Measurements from ENCODE around the gene FOXP1.

FOXP1 gene

GRCh38 chr3:71584394-71585011 is 975 bp upstream of the FOXP1 start:
- Mint-ChIP-seq H3K27me3 (peaks cover 10% of the 10 kb centered on the region), H3K4me1 (peaks cover 30% of the 10 kb centered on the region), H3K9me3 (no peaks in the 10 kb centered on the region), H3K4me3 (peak overlapping the region; percentile 96), H3K27ac (ENCODE audit: low read depth) (peak overlapping the region; percentile 94), H3K36me3 (ENCODE audit: insufficient read depth) (peaks cover 26% of the 10 kb centered on the region)
- DNase-seq (ENCODE audit: low spot score in 2 of 2) (peak; percentile 12 to 14), ATAC-seq (replicated peaks; ENCODE audit: extremely low read depth, poor library complexity, severe bottlenecking) (peak; percentile 21)

- H3K4me3 Mint-ChIP-seq: peak overlapping the region; percentile 96
- peak overlapping the region; percentile 94 for H3K27ac Mint-ChIP-seq (ENCODE audit: low read depth)
- H3K36me3 Mint-ChIP-seq (ENCODE audit: insufficient read depth): peaks cover 26% of the 10 kb centered on the region
- ATAC-seq (replicated peaks; ENCODE audit: extremely low read depth, poor library complexity, severe bottlenecking) (peak; percentile 52), DNase-seq (ENCODE audit: low spot score in 2 of 2) (peak; percentile 29 to 38)
- H3K9me3 Mint-ChIP-seq: no peaks in the 10 kb centered on the region
- H3K27me3 Mint-ChIP-seq: peaks cover 10% of the 10 kb centered on the region
- H3K4me1 Mint-ChIP-seq: peaks cover 30% of the 10 kb centered on the region
Measured at GRCh38 chr3:71582612-71583565, 639 bp downstream of the FOXP1 start.

DNA sequence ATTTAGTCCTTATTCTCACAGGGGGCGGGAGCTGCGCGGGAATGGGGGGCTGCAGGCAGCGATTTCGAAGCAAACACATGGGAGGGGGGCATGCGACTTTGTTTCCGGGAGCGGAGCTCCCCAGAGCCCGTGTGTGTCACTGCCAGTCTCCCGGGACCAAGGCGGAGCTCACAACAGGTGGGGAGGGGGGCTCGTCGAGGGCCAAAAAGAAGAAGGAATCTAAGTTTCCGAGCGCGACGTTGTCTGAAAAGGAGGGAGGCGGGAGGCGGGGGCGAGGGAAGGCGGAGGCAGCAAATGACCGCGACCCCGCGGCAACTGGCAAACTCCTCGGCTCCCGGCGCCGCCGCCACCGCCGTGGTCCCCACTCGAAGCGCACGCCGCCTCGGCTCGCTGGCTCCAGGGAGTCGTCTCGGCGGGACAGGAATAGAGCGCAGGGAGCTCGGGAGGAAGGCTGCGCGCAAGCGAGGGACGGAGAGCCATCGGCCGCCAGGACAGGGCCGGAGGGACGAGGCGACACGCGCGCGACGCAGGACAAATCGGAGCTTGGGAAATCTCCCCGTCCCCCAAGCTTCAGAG is 1.4 kb downstream of the FOXP1 start:
- Mint-ChIP-seq H3K36me3 (ENCODE audit: insufficient read depth) (peaks cover 26% of the 10 kb centered on the region), H3K4me1 (peaks cover 30% of the 10 kb centered on the region), H3K9me3 (no peaks in the 10 kb centered on the region), H3K4me3 (peak overlapping the region; percentile 96), H3K27ac (ENCODE audit: low read depth) (peak overlapping the region; percentile 94), H3K27me3 (peaks cover 10% of the 10 kb centered on the region)
- DNase-seq (ENCODE audit: low spot score in 2 of 2) (peak in 1 of 2 donors; percentile 11), ATAC-seq (replicated peaks; ENCODE audit: extremely low read depth, poor library complexity, severe bottlenecking) (no peak)

DNA sequence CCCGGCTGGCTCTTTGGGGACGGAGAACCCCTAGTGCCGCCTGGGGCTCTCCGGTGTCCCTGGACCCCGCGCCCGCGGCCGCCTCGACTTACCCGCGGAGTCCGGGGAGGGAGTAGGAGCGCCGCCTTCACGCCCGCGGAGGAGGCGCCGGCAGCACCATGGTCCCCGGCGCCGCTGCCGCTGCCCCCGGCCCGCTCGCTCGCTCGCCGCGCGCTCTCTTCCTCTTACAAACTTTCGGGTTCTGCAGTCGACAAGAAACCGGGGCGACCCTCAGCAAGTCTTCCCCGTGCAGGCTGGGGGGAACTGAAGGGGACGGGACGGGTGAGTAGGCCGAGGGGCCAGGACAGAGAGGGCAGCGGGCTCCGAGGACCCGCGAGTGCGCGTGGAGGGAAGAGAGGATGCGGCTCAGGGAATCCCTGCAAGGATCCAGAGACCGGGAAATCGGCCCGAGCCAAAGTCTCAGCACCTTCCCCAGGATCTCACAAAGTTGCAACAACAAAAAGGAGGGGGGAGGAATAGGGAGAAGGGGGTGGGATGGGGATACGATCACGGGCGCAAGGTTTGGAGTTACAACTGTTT is 2.0 kb downstream of the FOXP1 start:
- Mint-ChIP-seq H3K27me3 (peaks cover 10% of the 10 kb centered on the region), H3K4me1 (peaks cover 29% of the 10 kb centered on the region)

DNA sequence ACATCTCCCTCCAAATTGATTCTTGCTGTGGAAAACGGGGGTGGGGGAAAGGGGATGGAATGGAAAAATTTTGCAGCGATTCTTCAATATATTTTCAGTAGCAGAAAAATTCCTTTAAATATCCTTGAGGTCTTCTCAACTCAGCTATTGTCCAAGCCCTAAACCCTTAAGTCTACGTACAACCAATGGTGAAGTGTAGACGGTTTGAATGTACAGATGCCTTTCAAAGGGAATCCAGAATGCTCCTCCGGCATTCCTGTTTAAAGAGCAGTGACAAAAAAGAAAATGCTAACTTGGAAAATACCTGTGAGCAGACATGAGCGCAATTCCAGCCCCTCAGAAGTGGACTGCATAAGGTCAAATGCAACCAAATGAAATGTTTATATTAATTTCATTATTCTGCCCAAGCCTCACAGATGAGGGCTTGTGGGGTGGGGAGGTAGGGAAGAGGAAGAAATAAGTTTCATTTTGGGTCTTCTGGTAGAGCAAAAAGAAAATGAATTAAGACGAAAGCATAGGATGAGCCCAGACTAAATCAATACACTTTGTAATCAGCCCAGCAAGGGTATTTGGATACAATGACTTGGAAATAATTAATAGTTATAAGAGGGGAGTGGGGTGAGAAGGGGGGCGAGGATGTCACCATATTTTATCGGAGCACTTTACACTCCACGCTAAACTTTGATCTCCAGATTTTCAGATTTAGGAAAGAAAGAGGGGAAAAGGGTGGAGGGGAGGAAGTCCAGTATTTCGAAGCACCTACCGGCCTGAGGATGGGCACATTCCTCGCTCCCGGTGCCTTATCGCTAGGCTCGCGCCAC is 2.7 kb downstream of the FOXP1 start:
- Mint-ChIP-seq H3K27me3 (peaks cover 10% of the 10 kb centered on the region), H3K4me3 (peak overlapping the region; percentile 96), H3K27ac (ENCODE audit: low read depth) (peak overlapping the region; percentile 94), H3K4me1 (peaks cover 24% of the 10 kb centered on the region), H3K9me3 (no peaks in the 10 kb centered on the region), H3K36me3 (ENCODE audit: insufficient read depth) (peaks cover 26% of the 10 kb centered on the region)
- DNase-seq (ENCODE audit: low spot score in 2 of 2) (no peak), ATAC-seq (replicated peaks; ENCODE audit: extremely low read depth, poor library complexity, severe bottlenecking) (no peak)

More for the DNA sequence above, 2.0 kb downstream of the FOXP1 start:
- peak in 1 of 2 donors; percentile 13 for DNase-seq (ENCODE audit: low spot score in 2 of 2)
- no peak for ATAC-seq (replicated peaks; ENCODE audit: extremely low read depth, poor library complexity, severe bottlenecking)
- H3K27ac Mint-ChIP-seq (ENCODE audit: low read depth): peak overlapping the region; percentile 94
- peaks cover 26% of the 10 kb centered on the region for H3K36me3 Mint-ChIP-seq (ENCODE audit: insufficient read depth)
- no peaks in the 10 kb centered on the region for H3K9me3 Mint-ChIP-seq
- H3K4me3 Mint-ChIP-seq: peak overlapping the region; percentile 96

DNA sequence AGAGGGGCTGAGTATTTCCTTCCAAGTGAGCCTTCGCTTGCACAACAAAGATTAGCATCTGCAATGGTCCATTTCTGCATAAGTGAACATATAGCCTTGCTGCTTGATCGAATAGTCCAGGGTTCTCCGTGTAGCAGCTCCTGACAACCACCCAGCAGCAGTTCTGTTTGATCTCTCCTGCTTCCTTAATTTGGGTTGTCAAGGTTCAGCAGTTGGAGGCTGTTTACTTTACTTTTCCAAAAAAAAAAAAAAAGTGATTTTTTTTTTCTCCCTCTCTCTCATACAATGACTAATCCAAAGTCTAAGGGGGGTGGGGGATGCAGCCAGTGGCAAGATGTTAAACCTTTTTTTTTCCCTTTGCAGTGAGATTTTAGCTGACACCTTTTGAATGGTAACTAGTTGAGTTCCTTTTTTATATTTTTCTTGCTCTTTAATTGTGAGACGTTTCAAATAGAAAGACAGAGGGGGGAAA is 3.6 kb downstream of the FOXP1 start:
- no peaks in the 10 kb centered on the region for H3K9me3 Mint-ChIP-seq
- no peak overlapping the region for H3K4me3 Mint-ChIP-seq
- peaks cover 25% of the 10 kb centered on the region for H3K36me3 Mint-ChIP-seq (ENCODE audit: insufficient read depth)
- H3K4me1 Mint-ChIP-seq: peaks cover 23% of the 10 kb centered on the region
- peaks cover 10% of the 10 kb centered on the region for H3K27me3 Mint-ChIP-seq
- no peak overlapping the region for H3K27ac Mint-ChIP-seq (ENCODE audit: low read depth)
- ATAC-seq (replicated peaks; ENCODE audit: extremely low read depth, poor library complexity, severe bottlenecking) (no peak), DNase-seq (ENCODE audit: low spot score in 2 of 2) (no peak)

- Mint-ChIP-seq H3K27me3 (peaks cover 10% of the 10 kb centered on the region), H3K36me3 (ENCODE audit: insufficient read depth) (peaks cover 24% of the 10 kb centered on the region), H3K4me3 (no peak overlapping the region), H3K27ac (ENCODE audit: low read depth) (no peak overlapping the region), H3K9me3 (no peaks in the 10 kb centered on the region), H3K4me1 (peaks cover 18% of the 10 kb centered on the region)
- ATAC-seq (replicated peaks; ENCODE audit: extremely low read depth, poor library complexity, severe bottlenecking) (no peak), DNase-seq (ENCODE audit: low spot score in 2 of 2) (no peak)
Measured at GRCh38 chr3:71579326-71579934, 4.1 kb downstream of the FOXP1 start.

DNA sequence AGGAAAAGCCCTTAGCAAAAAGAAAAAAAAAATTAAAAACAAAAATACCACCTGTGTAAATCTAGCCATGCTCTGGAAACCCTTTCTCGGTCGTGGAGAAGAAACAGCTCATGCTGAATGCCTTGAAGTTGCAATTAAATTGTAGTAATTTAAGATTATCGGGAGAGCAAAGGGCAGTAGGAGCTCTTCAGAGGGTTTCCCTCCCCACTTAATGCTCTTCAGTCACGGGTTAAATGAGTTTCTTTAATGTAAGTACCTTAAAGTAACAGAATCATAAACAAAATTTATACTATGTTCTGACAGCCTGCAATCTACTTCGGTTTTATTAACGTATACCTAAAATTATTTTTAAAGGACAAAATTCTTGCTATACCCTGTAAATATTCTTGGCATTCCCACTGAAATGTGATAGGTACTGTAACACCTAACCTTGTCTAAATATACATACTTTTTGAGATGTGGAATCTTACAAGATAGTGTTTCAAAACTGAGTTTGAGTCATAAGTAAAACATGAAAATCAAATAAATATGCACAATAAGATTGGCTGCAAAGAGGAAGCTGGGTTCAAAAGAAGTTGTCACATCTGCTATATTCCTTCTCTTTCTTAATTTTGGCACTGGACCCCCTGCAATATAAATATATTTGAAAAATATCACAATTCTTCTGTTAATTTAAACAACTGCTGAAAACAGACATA is 5.3 kb downstream of the FOXP1 start:
- H3K4me3 Mint-ChIP-seq: no peak overlapping the region
- peaks cover 15% of the 10 kb centered on the region for H3K36me3 Mint-ChIP-seq (ENCODE audit: insufficient read depth)

DNA sequence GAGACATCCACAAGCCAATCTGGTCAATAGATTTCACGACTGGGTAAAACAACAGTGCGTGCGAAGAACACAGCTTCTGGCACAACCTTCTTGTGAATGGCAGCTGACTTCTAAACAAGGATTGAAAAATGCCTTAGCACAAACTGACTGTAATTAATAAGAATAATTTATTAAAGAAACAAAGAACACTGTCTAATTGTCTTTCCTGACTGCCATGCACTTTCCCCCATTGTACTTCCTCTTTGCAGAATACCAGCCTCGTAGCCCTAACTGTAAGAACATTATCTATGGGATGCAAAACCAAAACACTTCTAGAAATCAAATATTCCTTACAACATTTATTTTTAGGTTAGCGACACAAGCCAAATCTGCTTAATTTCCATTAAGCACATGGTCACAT is 6.5 kb downstream of the FOXP1 start:
- no peak for DNase-seq (ENCODE audit: low spot score in 2 of 2)
- H3K27ac Mint-ChIP-seq (ENCODE audit: low read depth): no peak overlapping the region

More for the DNA sequence above, 5.3 kb downstream of the FOXP1 start:
- DNase-seq (ENCODE audit: low spot score in 2 of 2) (no peak), ATAC-seq (replicated peaks; ENCODE audit: extremely low read depth, poor library complexity, severe bottlenecking) (no peak)
- H3K27me3 Mint-ChIP-seq: peaks cover 10% of the 10 kb centered on the region
- no peak overlapping the region for H3K27ac Mint-ChIP-seq (ENCODE audit: low read depth)
- H3K9me3 Mint-ChIP-seq: no peaks in the 10 kb centered on the region
- H3K4me1 Mint-ChIP-seq: peaks cover 13% of the 10 kb centered on the region

DNA sequence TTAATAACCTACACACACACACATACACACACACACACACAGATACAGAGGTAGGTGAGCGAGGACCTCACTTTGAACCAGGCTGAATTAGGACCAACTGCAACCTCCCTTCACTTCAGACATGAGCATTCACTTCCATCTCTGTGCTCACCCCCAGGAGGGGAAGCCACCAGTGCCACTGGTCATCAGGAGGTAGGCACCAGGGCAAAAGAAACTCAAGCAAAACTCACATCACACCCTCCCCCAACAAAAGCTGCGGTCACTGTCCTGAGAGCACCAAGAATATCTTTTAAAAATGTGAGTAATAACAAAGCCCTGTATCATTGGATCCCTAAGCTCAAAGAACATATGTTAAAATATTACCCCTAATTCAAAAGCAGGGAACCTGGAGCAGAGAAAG is 8.1 kb downstream of the FOXP1 start:
- ATAC-seq (replicated peaks; ENCODE audit: extremely low read depth, poor library complexity, severe bottlenecking): no peak
- Mint-ChIP-seq H3K4me3 (no peak overlapping the region), H3K27me3 (peaks cover under 1% of the 10 kb centered on the region), H3K9me3 (no peaks in the 10 kb centered on the region), H3K4me1 (no peaks in the 10 kb centered on the region), H3K27ac (ENCODE audit: low read depth) (no peak overlapping the region), H3K36me3 (ENCODE audit: insufficient read depth) (peaks cover 2% of the 10 kb centered on the region)
- DNase-seq (ENCODE audit: low spot score in 2 of 2): no peak

More for the DNA sequence above, 6.5 kb downstream of the FOXP1 start:
- Mint-ChIP-seq H3K4me1 (peaks cover 10% of the 10 kb centered on the region), H3K36me3 (ENCODE audit: insufficient read depth) (peaks cover 10% of the 10 kb centered on the region), H3K4me3 (no peak overlapping the region), H3K27me3 (peaks cover 10% of the 10 kb centered on the region), H3K9me3 (no peaks in the 10 kb centered on the region)
- ATAC-seq (replicated peaks; ENCODE audit: extremely low read depth, poor library complexity, severe bottlenecking): no peak

GRCh38 chr3:71573181-71573580 is 10.3 kb downstream of the FOXP1 start:
- Mint-ChIP-seq H3K27ac (ENCODE audit: low read depth) (no peak overlapping the region), H3K36me3 (ENCODE audit: insufficient read depth) (peaks cover 3% of the 10 kb centered on the region), H3K27me3 (no peaks in the 10 kb centered on the region), H3K4me1 (no peaks in the 10 kb centered on the region), H3K9me3 (no peaks in the 10 kb centered on the region), H3K4me3 (no peak overlapping the region)
- no peak for DNase-seq (ENCODE audit: low spot score in 2 of 2)
- no peak for ATAC-seq (replicated peaks; ENCODE audit: extremely low read depth, poor library complexity, severe bottlenecking)

All from central memory CD8-positive, alpha-beta T cell (primary cell).